Measurements from ENCODE around the gene TRIP10.
"Not testable (repeated sequence)": the region's sequence is repeated elsewhere in the genome, so short reads cannot be mapped to it uniquely, and the experiment has no call there.

DNA sequence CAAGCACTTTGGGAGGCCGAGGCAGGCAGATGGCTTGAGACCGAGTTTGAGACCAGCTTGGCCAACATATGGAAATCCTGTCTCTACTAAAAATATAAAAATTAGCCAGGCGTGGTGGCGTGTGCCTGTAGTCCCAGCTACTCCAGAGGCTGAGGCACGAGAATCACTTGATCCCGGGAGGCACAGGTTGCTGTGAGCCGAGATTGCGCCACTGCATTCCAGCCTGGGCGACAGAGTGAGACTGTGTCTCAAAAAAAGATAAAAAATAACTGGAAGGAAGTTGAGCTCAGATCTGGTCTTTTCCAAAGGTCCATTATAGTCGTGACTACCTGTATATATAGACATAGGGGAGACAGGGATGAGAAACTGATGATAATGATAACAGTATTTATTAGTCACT, 9.1 kb downstream of the TRIP10 start:
- not testable (repeated sequence) for TF ChIP-seq EZH2 (IDR thresholded peaks at IDR 0.05; ENCODE audit: low read depth, low read length, severe bottlenecking); TCF12 (IDR thresholded peaks at IDR 0.05; ENCODE audit: low read depth, low read length)
